IMR-90 (cell line): Measurements from ENCODE around the gene MICAL2.

Experiments used
- MXI1 ChIP-seq: IDR thresholded peaks from 2 replicates; pipeline ENCODE4 v1.6.1; 2012; ENCODE audit warnings: low read depth, mild to moderate bottlenecking, low read length, moderate library complexity, borderline replicate concordance
- NFE2L2 ChIP-seq: fragments of 150-350 bp; IDR thresholded peaks from 2 replicates; pipeline ENCODE4 v1.6.1; 2016; ENCODE audit warnings: low read depth, mild to moderate bottlenecking, low read length
- POLR2A ChIP-seq: IDR thresholded peaks from 2 replicates; pipeline ENCODE4 v1.6.1; 2012; ENCODE audit warnings: mild to moderate bottlenecking, low read depth, low read length
- TF ChIP-seq, protein P1 (sequence below): conservative IDR thresholded peaks from 2 replicates; pipeline ENCODE4 v1.5.1; 2012; ENCODE audit warnings: mild to moderate bottlenecking, low read depth, low read length, improper control_type of control experiment

DNA sequence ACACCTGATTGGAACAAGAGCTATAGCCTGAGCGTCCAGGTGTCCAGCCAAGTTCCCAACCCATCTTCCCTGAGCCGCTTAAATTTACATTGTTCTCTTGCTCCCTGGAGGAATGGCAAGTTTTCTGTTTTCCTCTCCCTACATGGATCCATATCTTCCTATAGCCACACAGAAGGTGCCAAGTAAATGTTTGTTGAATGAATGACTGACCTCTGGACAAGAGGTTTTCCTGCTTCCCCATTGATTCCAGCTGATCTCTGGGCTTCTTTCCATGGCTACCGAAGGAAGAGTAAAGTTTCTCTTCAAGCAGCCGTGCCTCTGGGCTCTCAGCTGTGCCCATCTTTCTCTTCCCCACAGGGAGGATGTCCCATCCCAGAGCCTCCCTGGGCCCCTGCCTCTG is 107.5 kb downstream of the MICAL2 start:
- TF ChIP-seq, protein P1, sequence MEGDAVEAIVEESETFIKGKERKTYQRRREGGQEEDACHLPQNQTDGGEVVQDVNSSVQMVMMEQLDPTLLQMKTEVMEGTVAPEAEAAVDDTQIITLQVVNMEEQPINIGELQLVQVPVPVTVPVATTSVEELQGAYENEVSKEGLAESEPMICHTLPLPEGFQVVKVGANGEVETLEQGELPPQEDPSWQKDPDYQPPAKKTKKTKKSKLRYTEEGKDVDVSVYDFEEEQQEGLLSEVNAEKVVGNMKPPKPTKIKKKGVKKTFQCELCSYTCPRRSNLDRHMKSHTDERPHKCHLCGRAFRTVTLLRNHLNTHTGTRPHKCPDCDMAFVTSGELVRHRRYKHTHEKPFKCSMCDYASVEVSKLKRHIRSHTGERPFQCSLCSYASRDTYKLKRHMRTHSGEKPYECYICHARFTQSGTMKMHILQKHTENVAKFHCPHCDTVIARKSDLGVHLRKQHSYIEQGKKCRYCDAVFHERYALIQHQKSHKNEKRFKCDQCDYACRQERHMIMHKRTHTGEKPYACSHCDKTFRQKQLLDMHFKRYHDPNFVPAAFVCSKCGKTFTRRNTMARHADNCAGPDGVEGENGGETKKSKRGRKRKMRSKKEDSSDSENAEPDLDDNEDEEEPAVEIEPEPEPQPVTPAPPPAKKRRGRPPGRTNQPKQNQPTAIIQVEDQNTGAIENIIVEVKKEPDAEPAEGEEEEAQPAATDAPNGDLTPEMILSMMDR = no peak
- TF ChIP-seq NFE2L2 (no peak), POLR2A (no peak), MXI1 (no peak)
